IMR-90 (cell line): Measurements from ENCODE around the gene CTBP2. TPM values are rescaled to one million over a fixed set of nuclear protein-coding genes. Genes with fewer than 3 reads are reported as not detected.

Source experiments
- ATAC-seq: fragments of 200-7000 bp; cut with Tn5 transposase; 2 replicates; pipeline ENCODE4 v1.9.1; 2020; ENCODE audit warnings: low read depth, mild to moderate bottlenecking, moderate library complexity
- BruUV-seq: library from RNA; stranded (reverse); fragments of 400-500 nt; replicated peaks from 2 replicates; lab custom pipeline; 2021; lab: Mats Ljungman, UMichigan
- CTCF ChIA-PET: fragments of 300-600 bp; formaldehyde crosslinking; extraction: SDS; loops from one replicate; lab custom pipeline; 2021; ENCODE audit warnings: antibody characterized with exemption; lab: Yijun Ruan, JAX
- POLR2A ChIA-PET: fragments of 300-600 bp; sonication (Branson Sonifier 250); formaldehyde crosslinking; loops from one replicate; lab custom pipeline; 2022; ENCODE audit warnings: antibody characterized with exemption; ENCODE audit not compliant: unreplicated experiment; lab: Charles Lee
- DNase-seq: peaks from one replicate; pipeline ENCODE4 v3.0.0; 2013
- H2AFZ ChIP-seq: replicated peaks from 2 replicates; pipeline ENCODE3; 2013; ENCODE audit warnings: low read length, mild to moderate bottlenecking; ENCODE audit not compliant: poor library complexity
- H2AK5ac ChIP-seq: 2 replicates; pipeline ENCODE4 v1.6.1; 2013; ENCODE audit warnings: low read depth, low read length, inconsistent platforms
- H2AK9ac ChIP-seq: replicated peaks from 2 replicates; pipeline ENCODE3; 2013; ENCODE audit warnings: mild to moderate bottlenecking, low read depth, low read length, moderate library complexity; ENCODE audit not compliant: poor library complexity
- H2BK120ac ChIP-seq: 2 replicates; pipeline ENCODE4 v1.6.1; 2013; ENCODE audit warnings: low read depth, low read length, inconsistent platforms
- H2BK15ac ChIP-seq: 3 replicates; pipeline ENCODE4 v1.6.1; 2013; ENCODE audit warnings: low read depth, low read length, inconsistent platforms
- H2BK20ac ChIP-seq: 2 replicates; pipeline ENCODE4 v1.6.1; 2013; ENCODE audit warnings: low read depth, mild to moderate bottlenecking, inconsistent platforms, low read length, moderate library complexity
- H2BK5ac ChIP-seq: 2 replicates; pipeline ENCODE4 v1.6.1; 2013; ENCODE audit warnings: mild to moderate bottlenecking, low read depth, low read length, inconsistent platforms; ENCODE audit not compliant: poor library complexity, severe bottlenecking
- H3K14ac ChIP-seq: replicated peaks from 2 replicates; pipeline ENCODE4 v1.6.1; 2013; ENCODE audit warnings: low read depth, low read length, inconsistent platforms
- H3K18ac ChIP-seq: 2 replicates; pipeline ENCODE4 v1.6.1; 2013; ENCODE audit warnings: low read depth, low read length, control low read depth
- H3K23ac ChIP-seq: 2 replicates; pipeline ENCODE4 v1.6.1; 2013; ENCODE audit warnings: low read depth, low read length, inconsistent platforms
- H3K27ac ChIP-seq: 2 replicates; pipeline ENCODE4 v1.5.1; 2013; ENCODE audit warnings: mild to moderate bottlenecking, control low read depth, low read length; ENCODE audit not compliant: insufficient read depth
- H3K27me3 ChIP-seq: 2 replicates; pipeline ENCODE4 v1.6.1; 2013; ENCODE audit warnings: low read length; ENCODE audit not compliant: control insufficient read depth, insufficient read depth
- H3K36me3 ChIP-seq: 2 replicates; pipeline ENCODE4 v1.6.1; 2013; ENCODE audit warnings: low read length, mixed read lengths; ENCODE audit not compliant: control insufficient read depth, insufficient read depth
- H3K4ac ChIP-seq: 2 replicates; pipeline ENCODE4 v1.6.1; 2013; ENCODE audit warnings: low read depth, low read length, inconsistent platforms
- H3K4me1 ChIP-seq: 2 replicates; pipeline ENCODE4 v1.6.1; 2013; ENCODE audit warnings: low read length, mixed read lengths; ENCODE audit not compliant: control insufficient read depth, insufficient read depth
- H3K4me2 ChIP-seq: 2 replicates; pipeline ENCODE4 v1.6.1; 2013; ENCODE audit warnings: low read depth, mild to moderate bottlenecking, control low read depth, low read length, moderate library complexity
- H3K4me3 ChIP-seq: 2 replicates; pipeline ENCODE4 v1.5.1; 2013; ENCODE audit warnings: low read depth, mild to moderate bottlenecking, control low read depth, low read length, moderate library complexity; ENCODE audit not compliant: insufficient read depth
- H3K56ac ChIP-seq: 2 replicates; pipeline ENCODE4 v1.6.1; 2013; ENCODE audit warnings: low read length, inconsistent platforms; ENCODE audit not compliant: insufficient read depth; ENCODE audit errors: extremely low read depth
- H3K79me1 ChIP-seq, 2 experiments: 2 replicates each; pipeline ENCODE4 v1.6.1; 2013; ENCODE audit warnings: low read length in 2 of 2, inconsistent platforms in 1 of 2, low read depth in 1 of 2
- H3K9ac ChIP-seq: 2 replicates; pipeline ENCODE4 v1.6.1; 2013; ENCODE audit warnings: low read depth, low read length, control low read depth
- H3K9me1 ChIP-seq: 2 replicates; pipeline ENCODE4 v1.6.1; 2013; ENCODE audit warnings: low read length, inconsistent platforms; ENCODE audit not compliant: insufficient read depth
- H3K9me3 ChIP-seq: 2 replicates; pipeline ENCODE4 v1.6.1; 2013; ENCODE audit warnings: low read length; ENCODE audit not compliant: control insufficient read depth, insufficient read depth
- H4K20me1 ChIP-seq: 2 replicates; pipeline ENCODE4 v1.6.1; 2013; ENCODE audit warnings: low read length, inconsistent platforms; ENCODE audit not compliant: insufficient read depth
- H4K5ac ChIP-seq: 2 replicates; pipeline ENCODE4 v1.6.1; 2013; ENCODE audit warnings: mild to moderate bottlenecking, low read depth, low read length, control low read depth
- H4K8ac ChIP-seq, 2 experiments: 2 replicates each; pipeline ENCODE4 v1.6.1; 2013; ENCODE audit warnings: low read depth in 2 of 2, low read length in 2 of 2, control low read depth in 1 of 2, inconsistent platforms in 1 of 2
- H4K91ac ChIP-seq: 2 replicates; pipeline ENCODE4 v1.6.1; 2013; ENCODE audit warnings: low read depth, low read length, inconsistent platforms; ENCODE audit not compliant: insufficient read depth
- BHLHE40 ChIP-seq: fragments of 150-350 bp; IDR thresholded peaks from 2 replicates; pipeline ENCODE4 v1.6.1; 2016; ENCODE audit warnings: mild to moderate bottlenecking, low read depth, low read length
- CEBPB ChIP-seq: IDR thresholded peaks from 2 replicates; pipeline ENCODE4 v1.6.1; 2012; ENCODE audit warnings: low read depth, low read length, improper control_type of control experiment
- CHD1 ChIP-seq: IDR thresholded peaks from 2 replicates; pipeline ENCODE4 v1.6.1; 2012; ENCODE audit warnings: low read depth, low read length, improper control_type of control experiment
- CTCF ChIP-seq: conservative IDR thresholded peaks from 2 replicates; pipeline ENCODE4 v1.5.1; 2012; ENCODE audit warnings: mild to moderate bottlenecking, low read depth, low read length, improper control_type of control experiment
- ELK1 ChIP-seq: fragments of 150-350 bp; IDR thresholded peaks from 2 replicates; pipeline ENCODE4 v1.6.1; 2016; ENCODE audit warnings: low read depth, mild to moderate bottlenecking, low read length, moderate library complexity, borderline replicate concordance
- FOS ChIP-seq: fragments of 150-350 bp; IDR thresholded peaks from 2 replicates; pipeline ENCODE4 v1.6.1; 2016; ENCODE audit warnings: low read depth, low read length
- MAFK ChIP-seq: IDR thresholded peaks from 2 replicates; pipeline ENCODE4 v1.6.1; 2012; ENCODE audit warnings: low read depth, low read length, improper control_type of control experiment
- MAZ ChIP-seq: IDR thresholded peaks from 2 replicates; pipeline ENCODE4 v1.6.1; 2012; ENCODE audit warnings: low read depth, mild to moderate bottlenecking, low read length, improper control_type of control experiment, moderate library complexity, borderline replicate concordance
- MXI1 ChIP-seq: IDR thresholded peaks from 2 replicates; pipeline ENCODE4 v1.6.1; 2012; ENCODE audit warnings: low read depth, mild to moderate bottlenecking, low read length, moderate library complexity, borderline replicate concordance
- NFE2L2 ChIP-seq: fragments of 150-350 bp; IDR thresholded peaks from 2 replicates; pipeline ENCODE4 v1.6.1; 2016; ENCODE audit warnings: low read depth, mild to moderate bottlenecking, low read length
- POLR2A ChIP-seq: IDR thresholded peaks from 2 replicates; pipeline ENCODE4 v1.6.1; 2012; ENCODE audit warnings: mild to moderate bottlenecking, low read depth, low read length
- RAD21 ChIP-seq: IDR thresholded peaks from 2 replicates; pipeline ENCODE4 v1.6.1; 2012; ENCODE audit warnings: low read length, improper control_type of control experiment
- RCOR1 ChIP-seq: IDR thresholded peaks from 2 replicates; pipeline ENCODE4 v1.6.1; 2012; ENCODE audit warnings: mild to moderate bottlenecking, low read length, improper control_type of control experiment; ENCODE audit not compliant: insufficient replicate concordance
- RFX5 ChIP-seq: IDR thresholded peaks from 2 replicates; pipeline ENCODE4 v1.8.0; 2012; ENCODE audit warnings: low read depth, mild to moderate bottlenecking, low read length, moderate library complexity
- SMC3 ChIP-seq: fragments of 150-350 bp; IDR thresholded peaks from 2 replicates; pipeline ENCODE4 v1.6.1; 2016; ENCODE audit warnings: low read depth, mild to moderate bottlenecking, antibody characterized with exemption, low read length, moderate library complexity
- USF2 ChIP-seq: fragments of 150-350 bp; IDR thresholded peaks from 2 replicates; pipeline ENCODE4 v1.6.1; 2017; ENCODE audit warnings: mild to moderate bottlenecking, antibody characterized with exemption, low read length, low read depth
- WGBS, 2 experiments: methylation state at CpG; one replicate each; pipeline versions ENCODE4 v1.1.5 to v1.1.7; 2013; ENCODE audit warnings: missing lambda C conversion rate in 2 of 2; ENCODE audit not compliant: insufficient read length in 1 of 2; ENCODE audit errors: extremely low coverage in 2 of 2; 5-methylcytosine and 5-hydroxymethylcytosine counted together
- dilution Hi-C: fragments of 300-500 bp; cut with HindIII; formaldehyde crosslinking; loops from one replicate; pipeline ENCODE4 v1.14.3; 2018; ENCODE audit warnings: low sequenced_read_pairs; ENCODE audit not compliant: unreplicated experiment
- in situ Hi-C: fragments of 300-500 bp; cut with MboI; formaldehyde crosslinking; loops from 3 replicates; pipeline ENCODE4 v1.14.3; 2019; ENCODE audit warnings: low sequenced_read_pairs, inconsistent platforms, mixed read lengths
- intact Hi-C: fragments of 100-400 bp; cut with micrococcal nuclease; formaldehyde crosslinking; loops from 2 replicates; pipeline ENCODE4 v1.10.0; 2022
- polyA plus RNA-seq, 3 experiments: library from polyadenylated mRNA; depleted of rRNA; stranded (reverse); fragments of >200 nt; gene quantifications; 2 replicates each; pipeline ENCODE4 v1.2.3, GENCODE V29; 2012; ENCODE audit warnings: low replicate concordance in 1 of 3
- total RNA-seq: library from RNA; depleted of rRNA; stranded (reverse); fragments of >200 nt; gene quantifications from 2 replicates; pipeline ENCODE4 v1.2.3, GENCODE V29; 2012

Gene CTBP2
- total and polyA plus RNA-seq, 2 of the 4 experiments (the other 2 are of a cell fraction) = 81.0 to 86.6 TPM

GRCh38 chr10:125015356-125015944 is 144.9 kb downstream of the CTBP2 start:
- intact Hi-C loops = no loop called here
- H3K36me3 ChIP-seq = peaks cover 25% of the 10 kb centered on the region
- WGBS, 2 experiments = 71% methylated on average over 14 of the region's 23 CpGs; no CpG with 5 or more reads in 1 of the 2 experiments
- H3K18ac ChIP-seq = no peak overlapping the region
- H3K79me1 ChIP-seq = peaks cover 43 to 99% of the 10 kb centered on the region in 2 experiments
- H4K5ac ChIP-seq = no peak overlapping the region
- no peaks in the 10 kb centered on the region for H3K27me3 ChIP-seq
- DNase-seq (no peak), ATAC-seq (no peak)
- no peak overlapping the region for H2BK15ac ChIP-seq
- no peak overlapping the region for H3K56ac ChIP-seq
- no peak overlapping the region for H4K91ac ChIP-seq
- H2AK5ac ChIP-seq = no peak overlapping the region
- H3K14ac ChIP-seq = no peak overlapping the region
- peaks cover 30% of the 10 kb centered on the region for H3K9me1 ChIP-seq
- H3K9me3 ChIP-seq = no peaks in the 10 kb centered on the region
- no peak overlapping the region for H2BK20ac ChIP-seq
- no peak overlapping the region for H4K8ac ChIP-seq
- no TSS peak for BruUV-seq
- no peak overlapping the region for H2BK5ac ChIP-seq
- POLR2A ChIA-PET = no interaction called here
- no peak overlapping the region for H2BK120ac ChIP-seq
- peaks cover 93% of the 10 kb centered on the region for H4K20me1 ChIP-seq
- TF ChIP-seq RAD21 (no peak), RCOR1 (no peak), ELK1 (no peak), MAZ (no peak), CHD1 (no peak), MXI1 (no peak), FOS (no peak), CEBPB (no peak), CTCF (no peak), BHLHE40 (no peak), USF2 (no peak), RFX5 (no peak), NFE2L2 (no peak), SMC3 (no peak), MAFK (no peak), POLR2A (no peak)
- H3K4me1 ChIP-seq = peaks cover 3% of the 10 kb centered on the region; the same call in 1 of the 2 replicates
- dilution Hi-C loops = no loop called here
- no peak overlapping the region for H3K27ac ChIP-seq
- H3K9ac ChIP-seq = no peak overlapping the region
- no peak overlapping the region for H3K4ac ChIP-seq
- H3K23ac ChIP-seq = no peak overlapping the region
- in situ Hi-C loops = no loop called here
- no peak overlapping the region for H2AFZ ChIP-seq
- no peak overlapping the region for H3K4me2 ChIP-seq
- H3K4me3 ChIP-seq = no peak overlapping the region
- no peak overlapping the region for H2AK9ac ChIP-seq
- CTCF ChIA-PET = no interaction called here
